ENCODE measurements around the gene KDM4F. TPM values are rescaled to one million over a fixed set of nuclear protein-coding genes. Genes with fewer than 3 reads are reported as not detected.

The KDM4F gene
- total and polyA plus RNA-seq, 2 of the 8 experiments (the other 6 are each of a cell fraction or from before 2014, with no cell fraction given), result not detected

GRCh38 chr11:95003716-95004115 lies 45.5 kb upstream of the KDM4F start:
- FAIRE-seq, result no peak
- TF ChIP-seq TBP (IDR thresholded peaks at IDR 0.05; ENCODE audit: low read depth, low read length), result no peak
- no peak for TF ChIP-seq POU5F1 (IDR thresholded peaks at IDR 0.05; ENCODE audit: low read depth, low read length)
- no peak for TF ChIP-seq CREB1 (IDR thresholded peaks at IDR 0.05)
- no peak for TF ChIP-seq ATF3 (IDR thresholded peaks at IDR 0.05; ENCODE audit: insufficient read depth, low read depth, low read length)

More at GRCh38 chr11:95003716-95004115, 45.5 kb upstream of the KDM4F start:
- no peaks in the 10 kb centered on the region for H3K79me1 ChIP-seq (ENCODE audit: low read depth, low read length)
- no peaks in the 10 kb centered on the region for H4K20me1 ChIP-seq (replicated peaks in 1 of 2; ENCODE audit: control insufficient read depth in 1 of 2, insufficient read depth in 2 of 2, low read length in 2 of 2)
- H3K27ac ChIP-seq (ENCODE audit: low read depth, low read length), result no peak overlapping the region
- H3K9me3 ChIP-seq (ENCODE audit: insufficient read depth in 2 of 2, low read depth in 1 of 2, low read length in 1 of 2), result no peaks in the 10 kb centered on the region
- H2BK12ac ChIP-seq (ENCODE audit: low read depth, low read length), result no peak overlapping the region
- CTCF ChIA-PET (ENCODE audit: partially characterized antibody), result interaction anchor here (1.6 kb wide), 1 partner anchor 380 kb away, joined by 3 read pairs; no protein-coding TSS in a partner anchor
- no peak overlapping the region for H3K14ac ChIP-seq (ENCODE audit: insufficient read length)
- H2BK5ac ChIP-seq (ENCODE audit: low read depth, low read length), result no peak overlapping the region
- no peak overlapping the region for H3K18ac ChIP-seq (ENCODE audit: extremely low read depth, low read length)
- H2AFZ ChIP-seq (ENCODE audit: low read length), result no peak overlapping the region
- no peak overlapping the region for H3K9ac ChIP-seq (replicated peaks in 1 of 4; ENCODE audit: extremely low read depth in 1 of 4, low read depth in 3 of 4, low read length in 3 of 4)
- H3K36me3 ChIP-seq (ENCODE audit: control insufficient read depth in 2 of 4, insufficient read depth in 4 of 4, low read length in 3 of 4), result no peaks in the 10 kb centered on the region
- no peak overlapping the region for H4K91ac ChIP-seq (replicated peaks; ENCODE audit: insufficient read length, low read length)
- H3K79me2 ChIP-seq (ENCODE audit: control insufficient read depth in 1 of 2, insufficient read depth in 2 of 2, low read length in 2 of 2), result no peaks in the 10 kb centered on the region
- H3K4me1 ChIP-seq (replicated peaks in 1 of 4; ENCODE audit: control insufficient read depth in 3 of 4, insufficient read depth in 4 of 4, low read length in 3 of 4), result no peaks in the 10 kb centered on the region
- no peaks in the 10 kb centered on the region for H3K27me3 ChIP-seq (replicated peaks in 1 of 4; ENCODE audit: control insufficient read depth in 3 of 4, extremely low read depth in 1 of 4, insufficient read depth in 3 of 4, low read length in 3 of 4)
- H4K8ac ChIP-seq (ENCODE audit: extremely low read depth, insufficient read depth, low read length), result no peak overlapping the region
- no peak overlapping the region for H3K23ac ChIP-seq (ENCODE audit: insufficient read length)
- no peak overlapping the region for H2BK20ac ChIP-seq (ENCODE audit: low read length)
- POLR2A ChIA-PET (ENCODE audit: partially characterized antibody), result interaction anchor here (0.7 kb wide), 1 partner anchor 393 kb away, joined by 3 read pairs; no protein-coding TSS in a partner anchor
- H4K5ac ChIP-seq (ENCODE audit: insufficient read length, low read depth, low read length), result no peak overlapping the region
- H3K4me2 ChIP-seq (ENCODE audit: insufficient read depth in 1 of 2, low read depth in 2 of 2, low read length in 2 of 2), result no peak overlapping the region
- H2BK120ac ChIP-seq (replicated peaks; ENCODE audit: low read depth, low read length), result no peak overlapping the region
- no peak overlapping the region for H3K4me3 ChIP-seq (ENCODE audit: extremely low read depth in 1 of 4, insufficient read depth in 2 of 4, low read depth in 3 of 4, low read length in 4 of 4)
- H3K56ac ChIP-seq (replicated peaks; ENCODE audit: insufficient read length, low read depth, low read length), result no peak overlapping the region
- no peak for DNase-seq (ENCODE audit: low read depth in 1 of 2, low spot score in 2 of 2)
- no peak overlapping the region for H2AK5ac ChIP-seq (ENCODE audit: low read depth, low read length)
- H3K4ac ChIP-seq (replicated peaks; ENCODE audit: insufficient read length, low read depth, low read length), result no peak overlapping the region
- H2BK15ac ChIP-seq (ENCODE audit: low read length), result no peak overlapping the region
- H3K23me2 ChIP-seq (ENCODE audit: low read depth, low read length), result no peaks in the 10 kb centered on the region
